Liver (tissue), 9 donors: ENCODE results near the gene EXOC4. TPM values are rescaled to one million over a fixed set of nuclear protein-coding genes. Genes with fewer than 3 reads are reported as not detected.

Experiments
- DNase-seq: peaks from one replicate; pipeline ENCODE4 v3.0.0-alpha.2; 2017; ENCODE audit warnings: low spot score
- H3K27ac ChIP-seq, 2 donors: one replicate each; pipeline ENCODE4 v1.7.0; 2013; ENCODE audit warnings: inconsistent platforms in 2 of 2, low read length in 2 of 2, control low read depth in 1 of 2, low read depth in 1 of 2, mild to moderate bottlenecking in 1 of 2
- H3K27me3 ChIP-seq, 4 donors: one replicate each; pipeline versions ENCODE4 v1.6.1 to v1.7.0; 2013; ENCODE audit warnings: low read length in 3 of 4, inconsistent platforms in 1 of 4, mild to moderate bottlenecking in 1 of 4, moderate library complexity in 1 of 4; ENCODE audit not compliant: control insufficient read depth in 4 of 4, insufficient read depth in 4 of 4
- H3K36me3 ChIP-seq, 4 donors: one replicate each; pipeline versions ENCODE4 v1.6.1 to v1.7.0; 2013; ENCODE audit warnings: low read length in 3 of 4, mild to moderate bottlenecking in 3 of 4, low read depth in 1 of 4, moderate library complexity in 1 of 4; ENCODE audit not compliant: control insufficient read depth in 4 of 4, insufficient read depth in 3 of 4
- H3K4me1 ChIP-seq, 4 donors: one replicate each; pipeline versions ENCODE4 v1.6.1 to v1.7.0; 2013; ENCODE audit warnings: low read length in 3 of 4, mild to moderate bottlenecking in 3 of 4, moderate library complexity in 1 of 4; ENCODE audit not compliant: control insufficient read depth in 4 of 4, insufficient read depth in 4 of 4
- H3K4me3 ChIP-seq, 3 donors: one replicate each; pipeline versions ENCODE4 v1.6.1 to v1.7.0; 2013; ENCODE audit warnings: low read length in 3 of 3, control low read depth in 1 of 3, low read depth in 1 of 3, mild to moderate bottlenecking in 1 of 3
- H3K9ac ChIP-seq, 2 donors: one replicate each; pipeline ENCODE4 v1.7.0; 2013; ENCODE audit warnings: low read length in 2 of 2, mild to moderate bottlenecking in 2 of 2, moderate library complexity in 2 of 2, control low read depth in 1 of 2, low read depth in 1 of 2
- H3K9me3 ChIP-seq, 4 donors: one replicate each; pipeline versions ENCODE4 v1.6.1 to v1.7.0; 2013; ENCODE audit warnings: low read length in 3 of 4; ENCODE audit not compliant: control insufficient read depth in 4 of 4
- ATF3 ChIP-seq: IDR thresholded peaks from 2 replicates; pipeline ENCODE4 v1.6.1; 2016; ENCODE audit warnings: antibody characterized with exemption
- EGR1 ChIP-seq, 2 donors: IDR thresholded peaks; 2 replicates each; pipeline ENCODE4 v1.6.1; 2016 to 2018; ENCODE audit warnings: antibody characterized with exemption in 2 of 2, low read depth in 2 of 2
- FOXA1 ChIP-seq: IDR thresholded peaks from 2 replicates; pipeline ENCODE4 v1.6.1; 2016; ENCODE audit warnings: antibody characterized with exemption
- FOXA2 ChIP-seq: IDR thresholded peaks from 2 replicates; pipeline ENCODE4 v1.6.1; 2016; ENCODE audit warnings: antibody characterized with exemption
- GABPA ChIP-seq, 2 donors: IDR thresholded peaks in 1 of 2; conservative IDR thresholded peaks in 1 of 2; 2 replicates each; pipeline ENCODE4 v1.6.1; 2016; ENCODE audit warnings: antibody characterized with exemption in 2 of 2, mild to moderate bottlenecking in 1 of 2, moderate library complexity in 1 of 2
- HNF4A ChIP-seq, 2 donors: conservative IDR thresholded peaks; 2 replicates each; pipeline ENCODE4 v1.6.1; 2016; ENCODE audit warnings: antibody characterized with exemption in 2 of 2, mild to moderate bottlenecking in 2 of 2
- HNF4G ChIP-seq: IDR thresholded peaks from 2 replicates; pipeline ENCODE4 v1.6.1; 2016; ENCODE audit warnings: antibody characterized with exemption
- JUND ChIP-seq, 2 donors: IDR thresholded peaks; 2 replicates each; pipeline ENCODE4 v1.6.1; 2016; ENCODE audit warnings: antibody characterized with exemption in 2 of 2
- NR2F2 ChIP-seq: IDR thresholded peaks from 2 replicates; pipeline ENCODE4 v1.6.1; 2016; ENCODE audit warnings: antibody characterized with exemption
- RAD21 ChIP-seq, 2 donors: IDR thresholded peaks; 2 replicates each; pipeline ENCODE4 v1.6.1; 2016; ENCODE audit warnings: antibody characterized with exemption in 2 of 2, mild to moderate bottlenecking in 2 of 2
- RXRA ChIP-seq, 2 donors: IDR thresholded peaks; 2 replicates each; pipeline ENCODE4 v1.6.1; 2017 to 2018; ENCODE audit warnings: antibody characterized with exemption in 2 of 2, mild to moderate bottlenecking in 1 of 2
- SP1 ChIP-seq: IDR thresholded peaks from 2 replicates; pipeline ENCODE4 v1.6.1; 2018; ENCODE audit warnings: antibody characterized with exemption, mild to moderate bottlenecking
- TAF1 ChIP-seq: conservative IDR thresholded peaks from 2 replicates; pipeline ENCODE4 v1.6.1; 2016; ENCODE audit warnings: antibody characterized with exemption, mild to moderate bottlenecking
- YY1 ChIP-seq: IDR thresholded peaks from 2 replicates; pipeline ENCODE4 v1.6.1; 2016; ENCODE audit warnings: antibody characterized with exemption, mild to moderate bottlenecking
- WGBS: extraction: QIAGEN DNeasy Blood & Tissue Kit; methylation state at CpG from one replicate; pipeline ENCODE4 v1.1.7; 2013; 5-methylcytosine and 5-hydroxymethylcytosine counted together
- polyA plus RNA-seq, 2 donors: library from polyadenylated mRNA; stranded (reverse) in 1 of 2; unstranded in 1 of 2; fragments of 200-250 nt in 1 of 2; fragments of >200 nt in 1 of 2; fragmentation: Nextera tagmentation in 1 of 2; extraction: Ambion mirVana in 1 of 2; gene quantifications; one replicate each; pipeline versions ENCODE4 v1.2.1 to v1.2.3, GENCODE V29; 2013 to 2015
- total RNA-seq, 2 donors: library from RNA; depleted of rRNA; stranded (reverse); fragments of >200 nt; gene quantifications; one replicate each; pipeline ENCODE4 v1.2.3, GENCODE V29; 2014
- TF ChIP-seq, protein P1 (sequence below): IDR thresholded peaks from 2 replicates; pipeline ENCODE4 v1.6.1; 2016; ENCODE audit warnings: antibody characterized with exemption
- TF ChIP-seq, protein P2 (sequence below): fragments of 150-350 bp; IDR thresholded peaks from 2 replicates; pipeline ENCODE4 v1.5.1; 2017; ENCODE audit warnings: improper control_type of control experiment, low read depth, low read length; ENCODE audit not compliant: missing input control
- TF ChIP-seq, protein P3 (sequence below): IDR thresholded peaks from 2 replicates; pipeline ENCODE4 v1.6.1; 2016; ENCODE audit warnings: antibody characterized with exemption
- TF ChIP-seq, protein P4 (sequence below): IDR thresholded peaks from 2 replicates; pipeline ENCODE4 v1.6.1; 2016; ENCODE audit warnings: antibody characterized with exemption, mild to moderate bottlenecking
- donor health status: healthy.
- donor health status: healthy.
- donor health status: healthy.
- donor health status: healthy.
- donor health status: healthy.

The EXOC4 gene
- total and polyA plus RNA-seq, 4 donors, result 9.5 to 55.9 (median 23.6) TPM

DNA sequence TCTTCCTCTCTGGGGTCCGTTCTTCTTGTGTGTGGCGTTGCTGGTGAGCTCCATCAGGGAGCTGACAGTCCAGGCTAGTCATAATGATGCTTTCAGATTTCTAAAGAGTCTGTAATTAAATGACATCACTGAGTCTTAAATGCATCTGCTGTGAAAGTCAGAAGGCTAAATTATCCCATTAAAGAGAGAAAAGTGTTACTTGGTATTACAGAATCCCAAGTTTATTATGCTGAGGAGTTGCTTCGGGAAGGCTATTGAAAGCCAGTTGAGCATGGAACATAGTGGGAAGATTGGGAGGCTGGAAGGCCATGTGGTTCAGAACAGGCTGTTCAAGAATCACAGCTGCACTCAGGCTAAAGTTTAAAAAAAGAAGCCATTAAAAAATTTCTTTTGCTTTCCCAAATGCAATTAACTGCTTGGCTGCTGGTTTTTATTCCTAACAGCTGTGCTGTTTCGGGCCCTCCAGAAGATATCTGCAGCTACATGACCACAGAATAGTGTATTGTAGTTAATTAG, 531.7 kb downstream of the EXOC4 start:
- WGBS, result 94% methylated on average over 4 of the region's 4 CpGs
- Histone ChIP-seq H3K27me3 (no peaks in the 10 kb centered on the region), H3K4me3 (no peak overlapping the region), H3K36me3 (no peaks in the 10 kb centered on the region), H3K9ac (no peak overlapping the region), H3K4me1 (no peaks in the 10 kb centered on the region), H3K27ac (no peak overlapping the region), H3K9me3 (no peaks in the 10 kb centered on the region)
- no peak for TF ChIP-seq EGR1 (IDR thresholded peaks at IDR 0.05; ENCODE audit: low read depth in 2 of 2)
- TF ChIP-seq TAF1, result no peak
- no peak for TF ChIP-seq ATF3
- TF ChIP-seq, protein P1, sequence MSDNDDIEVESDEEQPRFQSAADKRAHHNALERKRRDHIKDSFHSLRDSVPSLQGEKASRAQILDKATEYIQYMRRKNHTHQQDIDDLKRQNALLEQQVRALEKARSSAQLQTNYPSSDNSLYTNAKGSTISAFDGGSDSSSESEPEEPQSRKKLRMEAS, result no peak
- no peak for TF ChIP-seq SP1
- TF ChIP-seq, protein P2, sequence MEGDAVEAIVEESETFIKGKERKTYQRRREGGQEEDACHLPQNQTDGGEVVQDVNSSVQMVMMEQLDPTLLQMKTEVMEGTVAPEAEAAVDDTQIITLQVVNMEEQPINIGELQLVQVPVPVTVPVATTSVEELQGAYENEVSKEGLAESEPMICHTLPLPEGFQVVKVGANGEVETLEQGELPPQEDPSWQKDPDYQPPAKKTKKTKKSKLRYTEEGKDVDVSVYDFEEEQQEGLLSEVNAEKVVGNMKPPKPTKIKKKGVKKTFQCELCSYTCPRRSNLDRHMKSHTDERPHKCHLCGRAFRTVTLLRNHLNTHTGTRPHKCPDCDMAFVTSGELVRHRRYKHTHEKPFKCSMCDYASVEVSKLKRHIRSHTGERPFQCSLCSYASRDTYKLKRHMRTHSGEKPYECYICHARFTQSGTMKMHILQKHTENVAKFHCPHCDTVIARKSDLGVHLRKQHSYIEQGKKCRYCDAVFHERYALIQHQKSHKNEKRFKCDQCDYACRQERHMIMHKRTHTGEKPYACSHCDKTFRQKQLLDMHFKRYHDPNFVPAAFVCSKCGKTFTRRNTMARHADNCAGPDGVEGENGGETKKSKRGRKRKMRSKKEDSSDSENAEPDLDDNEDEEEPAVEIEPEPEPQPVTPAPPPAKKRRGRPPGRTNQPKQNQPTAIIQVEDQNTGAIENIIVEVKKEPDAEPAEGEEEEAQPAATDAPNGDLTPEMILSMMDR, result no peak
- no peak for TF ChIP-seq JUND (IDR thresholded peaks at IDR 0.05)
- no peak for TF ChIP-seq NR2F2
- TF ChIP-seq RXRA (IDR thresholded peaks at IDR 0.05), result no peak
- no peak for TF ChIP-seq FOXA1
- TF ChIP-seq HNF4A (conservative IDR thresholded peaks at IDR 0.05), result no peak
- no peak for TF ChIP-seq GABPA (IDR thresholded peaks at IDR 0.05 in 1 of 2, conservative IDR thresholded peaks at IDR 0.05 in 1 of 2)
- TF ChIP-seq, protein P3, sequence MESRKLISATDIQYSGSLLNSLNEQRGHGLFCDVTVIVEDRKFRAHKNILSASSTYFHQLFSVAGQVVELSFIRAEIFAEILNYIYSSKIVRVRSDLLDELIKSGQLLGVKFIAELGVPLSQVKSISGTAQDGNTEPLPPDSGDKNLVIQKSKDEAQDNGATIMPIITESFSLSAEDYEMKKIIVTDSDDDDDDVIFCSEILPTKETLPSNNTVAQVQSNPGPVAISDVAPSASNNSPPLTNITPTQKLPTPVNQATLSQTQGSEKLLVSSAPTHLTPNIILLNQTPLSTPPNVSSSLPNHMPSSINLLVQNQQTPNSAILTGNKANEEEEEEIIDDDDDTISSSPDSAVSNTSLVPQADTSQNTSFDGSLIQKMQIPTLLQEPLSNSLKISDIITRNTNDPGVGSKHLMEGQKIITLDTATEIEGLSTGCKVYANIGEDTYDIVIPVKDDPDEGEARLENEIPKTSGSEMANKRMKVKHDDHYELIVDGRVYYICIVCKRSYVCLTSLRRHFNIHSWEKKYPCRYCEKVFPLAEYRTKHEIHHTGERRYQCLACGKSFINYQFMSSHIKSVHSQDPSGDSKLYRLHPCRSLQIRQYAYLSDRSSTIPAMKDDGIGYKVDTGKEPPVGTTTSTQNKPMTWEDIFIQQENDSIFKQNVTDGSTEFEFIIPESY, result no peak
- TF ChIP-seq RAD21 (IDR thresholded peaks at IDR 0.05), result no peak
- no peak for TF ChIP-seq HNF4G
- TF ChIP-seq, protein P4, sequence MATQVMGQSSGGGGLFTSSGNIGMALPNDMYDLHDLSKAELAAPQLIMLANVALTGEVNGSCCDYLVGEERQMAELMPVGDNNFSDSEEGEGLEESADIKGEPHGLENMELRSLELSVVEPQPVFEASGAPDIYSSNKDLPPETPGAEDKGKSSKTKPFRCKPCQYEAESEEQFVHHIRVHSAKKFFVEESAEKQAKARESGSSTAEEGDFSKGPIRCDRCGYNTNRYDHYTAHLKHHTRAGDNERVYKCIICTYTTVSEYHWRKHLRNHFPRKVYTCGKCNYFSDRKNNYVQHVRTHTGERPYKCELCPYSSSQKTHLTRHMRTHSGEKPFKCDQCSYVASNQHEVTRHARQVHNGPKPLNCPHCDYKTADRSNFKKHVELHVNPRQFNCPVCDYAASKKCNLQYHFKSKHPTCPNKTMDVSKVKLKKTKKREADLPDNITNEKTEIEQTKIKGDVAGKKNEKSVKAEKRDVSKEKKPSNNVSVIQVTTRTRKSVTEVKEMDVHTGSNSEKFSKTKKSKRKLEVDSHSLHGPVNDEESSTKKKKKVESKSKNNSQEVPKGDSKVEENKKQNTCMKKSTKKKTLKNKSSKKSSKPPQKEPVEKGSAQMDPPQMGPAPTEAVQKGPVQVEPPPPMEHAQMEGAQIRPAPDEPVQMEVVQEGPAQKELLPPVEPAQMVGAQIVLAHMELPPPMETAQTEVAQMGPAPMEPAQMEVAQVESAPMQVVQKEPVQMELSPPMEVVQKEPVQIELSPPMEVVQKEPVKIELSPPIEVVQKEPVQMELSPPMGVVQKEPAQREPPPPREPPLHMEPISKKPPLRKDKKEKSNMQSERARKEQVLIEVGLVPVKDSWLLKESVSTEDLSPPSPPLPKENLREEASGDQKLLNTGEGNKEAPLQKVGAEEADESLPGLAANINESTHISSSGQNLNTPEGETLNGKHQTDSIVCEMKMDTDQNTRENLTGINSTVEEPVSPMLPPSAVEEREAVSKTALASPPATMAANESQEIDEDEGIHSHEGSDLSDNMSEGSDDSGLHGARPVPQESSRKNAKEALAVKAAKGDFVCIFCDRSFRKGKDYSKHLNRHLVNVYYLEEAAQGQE, result no peak
- TF ChIP-seq FOXA2, result no peak
- TF ChIP-seq YY1, result no peak
- no peak for DNase-seq
